ENCODE data around the gene AGBL1. TPM values are rescaled to one million over a fixed set of nuclear protein-coding genes. Genes with fewer than 3 reads are reported as not detected.

AGBL1 gene
- total and polyA plus RNA-seq, 2 donors (not counting 1 experiment from before 2014, with no cell fraction given) = not detected

- no peak overlapping the region for H3K27ac Mint-ChIP-seq
- Histone ChIP-seq H3K36me3 (replicated peaks in 1 of 2; ENCODE audit: control extremely low read depth in 1 of 2, control insufficient read depth in 1 of 2, extremely low read depth in 1 of 2, insufficient read depth in 2 of 2, low read length in 1 of 2) (no peaks in the 10 kb centered on the region), H3K79me2 (ENCODE audit: control insufficient read depth, insufficient read depth, low read length) (no peaks in the 10 kb centered on the region), H3K4me3 (ENCODE audit: control extremely low read depth in 1 of 5, extremely low read depth in 1 of 5, insufficient read depth in 1 of 5, low read depth in 2 of 5, low read length in 4 of 5) (no peak overlapping the region), H3K4me2 (replicated peaks; ENCODE audit: low read depth, low read length, poor library complexity, severe bottlenecking) (no peak overlapping the region), H4K20me1 (ENCODE audit: control insufficient read depth, insufficient read depth, low read length, poor library complexity, severe bottlenecking) (no peaks in the 10 kb centered on the region), H3K27ac (ENCODE audit: low read length in 2 of 2) (no peak overlapping the region), H3K27me3 (replicated peaks in 1 of 4; ENCODE audit: control extremely low read depth in 1 of 4, control insufficient read depth in 3 of 4, insufficient read depth in 4 of 4, low read length in 3 of 4) (no peaks in the 10 kb centered on the region), H3K9ac (ENCODE audit: low read length) (no peak overlapping the region), H2AFZ (ENCODE audit: insufficient read depth, low read depth, low read length, poor library complexity, severe bottlenecking) (no peak overlapping the region), H3K4me1 (ENCODE audit: control insufficient read depth in 2 of 2, insufficient read depth in 2 of 2, low read length in 2 of 2) (no peaks in the 10 kb centered on the region), H3K9me3 (ENCODE audit: control extremely low read depth in 1 of 3, control insufficient read depth in 2 of 3, insufficient read depth in 1 of 3, low read length in 2 of 3) (peaks cover 0 to 1% (median 0%) of the 10 kb centered on the region in 3 donors)
- DNase-seq (no peak), ATAC-seq (ENCODE audit: low read depth) (no peak)
- H3K27me3 Mint-ChIP-seq = no peaks in the 10 kb centered on the region
- peaks cover 3% of the 10 kb centered on the region for H3K9me3 Mint-ChIP-seq (ENCODE audit: insufficient read depth)
- H3K4me3 Mint-ChIP-seq = no peak overlapping the region
- CTCF ChIA-PET = no interaction called here
- POLR2A ChIA-PET = no interaction called here
- WGBS (ENCODE audit: insufficient coverage) = 90% methylated on average over 4 of the region's 4 CpGs
- TF ChIP-seq CTCF (IDR thresholded peaks at IDR 0.05) (no peak), EZH2 (IDR thresholded peaks at IDR 0.05; ENCODE audit: borderline replicate concordance, insufficient read depth, low read depth, low read length, poor library complexity, severe bottlenecking) (no peak)
- intact Hi-C loops (cut with micrococcal nuclease) = no loop called here
- no peaks in the 10 kb centered on the region for H3K4me1 Mint-ChIP-seq
Measured at GRCh38 chr15:86969364-86969763, 889.7 kb downstream of the AGBL1 start.

- no peak overlapping the region for H3K27ac Mint-ChIP-seq
- POLR2A ChIA-PET = no interaction called here
Measured at GRCh38 chr15:86973284-86973844, 893.7 kb downstream of the AGBL1 start.

More at GRCh38 chr15:86973284-86973844, 893.7 kb downstream of the AGBL1 start:
- Histone ChIP-seq H3K4me2 (replicated peaks; ENCODE audit: low read depth, low read length, poor library complexity, severe bottlenecking) (no peak overlapping the region), H3K9me3 (ENCODE audit: control extremely low read depth in 1 of 3, control insufficient read depth in 2 of 3, insufficient read depth in 1 of 3, low read length in 2 of 3) (no peaks in the 10 kb centered on the region), H3K79me2 (ENCODE audit: control insufficient read depth, insufficient read depth, low read length) (no peaks in the 10 kb centered on the region), H3K9ac (ENCODE audit: low read length) (no peak overlapping the region), H3K36me3 (replicated peaks in 1 of 2; ENCODE audit: control extremely low read depth in 1 of 2, control insufficient read depth in 1 of 2, extremely low read depth in 1 of 2, insufficient read depth in 2 of 2, low read length in 1 of 2) (no peaks in the 10 kb centered on the region), H2AFZ (ENCODE audit: insufficient read depth, low read depth, low read length, poor library complexity, severe bottlenecking) (no peak overlapping the region), H3K27ac (ENCODE audit: low read length in 2 of 2) (no peak overlapping the region), H3K4me3 (ENCODE audit: control extremely low read depth in 1 of 5, extremely low read depth in 1 of 5, insufficient read depth in 1 of 5, low read depth in 2 of 5, low read length in 4 of 5) (no peak overlapping the region), H4K20me1 (ENCODE audit: control insufficient read depth, insufficient read depth, low read length, poor library complexity, severe bottlenecking) (no peaks in the 10 kb centered on the region), H3K4me1 (ENCODE audit: control insufficient read depth in 2 of 2, insufficient read depth in 2 of 2, low read length in 2 of 2) (no peaks in the 10 kb centered on the region), H3K27me3 (replicated peaks in 1 of 4; ENCODE audit: control extremely low read depth in 1 of 4, control insufficient read depth in 3 of 4, insufficient read depth in 4 of 4, low read length in 3 of 4) (no peaks in the 10 kb centered on the region)
- DNase-seq (no peak), ATAC-seq (ENCODE audit: low read depth) (no peak)
- TF ChIP-seq CTCF (IDR thresholded peaks at IDR 0.05) (no peak), EZH2 (IDR thresholded peaks at IDR 0.05; ENCODE audit: borderline replicate concordance, insufficient read depth, low read depth, low read length, poor library complexity, severe bottlenecking) (no peak)
- Mint-ChIP-seq H3K4me3 (no peak overlapping the region), H3K4me1 (no peaks in the 10 kb centered on the region), H3K27me3 (no peaks in the 10 kb centered on the region), H3K9me3 (ENCODE audit: insufficient read depth) (peaks cover 3% of the 10 kb centered on the region)
- CTCF ChIA-PET = no interaction called here
- whole genome bisulfite sequencing (ENCODE audit: insufficient coverage) = 100% methylated on average over 1 of the region's 2 CpGs
- intact Hi-C loops (cut with micrococcal nuclease) = no loop called here

Data from B cell (primary cell).